Fibroblast of peridontal ligament (primary cell): ENCODE measurements around the gene METTL25B.
"Not testable (repeated sequence)": the region's sequence is repeated elsewhere in the genome, so short reads cannot be mapped to it uniquely, and the experiment has no call there.

Experiments
- DNase-seq: peaks from one replicate; pipeline ENCODE4 v3.0.0-alpha.2; 2010; ENCODE audit errors: extremely low read depth

The METTL25B gene

GRCh38 chr1:156748670-156749418 is 20.6 kb downstream of the METTL25B start:
- peak; percentile 49 for DNase-seq

GRCh38 chr1:156749419-156750118 is 21.3 kb downstream of the METTL25B start:
- no peak for DNase-seq

DNA sequence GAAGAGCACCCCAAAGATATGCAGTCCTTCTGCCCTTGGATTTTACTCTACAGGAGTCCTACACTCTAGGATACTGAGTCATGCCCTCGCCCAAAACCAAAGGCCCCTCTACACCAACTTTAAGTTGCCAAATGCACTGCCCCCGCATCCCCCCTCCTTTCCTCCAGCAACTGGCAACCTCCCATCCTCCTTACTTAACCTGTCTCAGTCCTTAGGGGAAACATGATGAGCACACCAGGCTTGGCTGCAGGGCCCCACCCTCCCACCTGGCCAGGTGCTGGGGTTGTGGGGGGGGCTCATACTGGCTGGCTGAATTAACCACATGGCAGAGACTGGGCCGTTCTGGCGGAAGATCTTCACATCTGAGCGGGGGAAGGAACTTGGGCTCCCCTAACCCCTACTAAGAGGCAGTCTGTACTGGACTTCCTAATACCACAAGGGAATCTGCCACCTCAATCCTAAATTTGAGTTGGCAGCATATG is 22.0 kb downstream of the METTL25B start:
- no peak for DNase-seq

- DNase-seq: no peak
These were observed 22.6 kb downstream of the METTL25B start for GRCh38 chr1:156750711-156751450.

DNA sequence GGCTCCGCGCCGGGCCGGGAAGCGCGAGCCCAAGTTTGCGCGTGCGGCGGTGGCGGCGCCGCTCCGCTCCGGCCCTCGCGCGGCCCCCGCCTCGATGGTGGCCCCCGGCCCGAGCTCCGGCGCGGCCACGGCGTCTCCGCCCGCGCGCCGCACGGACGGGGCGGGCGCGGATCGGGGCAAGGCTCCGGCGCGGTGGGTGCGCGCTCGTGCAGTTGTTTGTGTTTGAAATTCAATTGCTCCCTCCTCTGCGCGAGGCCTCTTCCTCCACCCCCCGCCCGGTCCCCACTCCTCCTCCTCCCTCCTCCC is 23.1 kb downstream of the METTL25B start, which contains the start of gene HDGF:
Gene HDGF (minus strand): TSS at position 225 of the 306 bp plus-strand sequence. CDS start 246 bp downstream, outside the sequence.
- no peak for DNase-seq

DNA sequence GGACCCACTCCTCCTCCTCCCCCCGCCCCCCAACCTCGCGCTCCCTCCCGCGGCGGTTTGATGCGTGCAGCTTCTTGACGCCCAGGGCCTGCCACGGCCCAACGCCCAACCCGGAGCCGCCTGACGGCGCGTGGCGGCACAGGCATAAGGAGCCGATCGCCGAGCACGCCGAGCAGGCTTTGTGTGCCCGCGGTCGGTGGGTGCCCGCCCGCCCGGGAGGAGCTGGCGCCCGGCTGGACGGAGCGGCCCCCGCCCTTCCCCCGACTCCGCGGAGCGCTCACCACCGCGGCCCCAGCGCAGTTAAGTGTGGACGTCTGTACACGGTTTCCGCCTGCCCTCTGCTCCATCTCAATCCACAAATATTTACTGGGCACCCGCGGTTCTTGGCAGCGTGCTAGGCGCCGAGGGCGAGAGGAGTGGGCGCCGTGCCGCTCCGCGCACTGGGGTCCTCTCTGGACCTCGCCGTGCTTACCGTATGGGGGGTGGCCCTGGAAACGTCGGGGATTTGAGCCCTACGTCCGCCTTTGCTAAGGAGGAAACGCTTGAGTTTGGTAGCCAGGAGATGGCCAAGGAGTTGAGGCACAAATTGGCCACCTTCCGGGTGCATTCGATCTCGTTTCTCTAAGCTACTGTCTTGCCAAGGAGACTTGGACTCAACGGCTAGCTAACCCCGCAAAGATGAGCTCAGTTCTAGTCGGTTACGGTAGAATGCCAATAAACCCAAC is 23.6 kb downstream of the METTL25B start:
- peak; percentile 93 for DNase-seq

GRCh38 chr1:156752843-156753482 is 24.7 kb downstream of the METTL25B start:
- peak; percentile 77 for DNase-seq

- DNase-seq: no peak
These were observed 25.9 kb downstream of the METTL25B start for GRCh38 chr1:156754219-156754618.

DNA sequence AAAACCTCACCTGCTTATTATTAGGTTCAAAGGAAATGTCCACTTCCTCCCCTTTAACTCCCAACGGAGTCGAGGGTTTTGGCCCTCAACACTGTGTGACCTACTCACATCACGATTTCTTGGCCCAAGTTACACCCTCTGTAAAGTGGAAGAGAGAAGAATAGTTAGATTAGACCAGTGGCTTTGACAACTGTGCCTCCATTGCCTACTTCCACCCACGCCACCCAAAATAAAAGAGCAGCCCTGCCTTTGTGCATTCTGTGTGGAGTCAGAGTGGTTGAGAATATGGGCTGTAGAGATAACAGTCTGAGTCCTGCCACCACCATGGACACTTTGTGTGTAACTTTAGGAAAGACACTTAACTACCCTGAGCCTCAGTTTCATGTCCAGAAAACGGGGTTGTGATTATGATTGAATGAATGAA is 27.3 kb downstream of the METTL25B start:
- no peak for DNase-seq

- DNase-seq: no peak
These were observed 28.1 kb downstream of the METTL25B start for GRCh38 chr1:156756355-156756754.

DNA sequence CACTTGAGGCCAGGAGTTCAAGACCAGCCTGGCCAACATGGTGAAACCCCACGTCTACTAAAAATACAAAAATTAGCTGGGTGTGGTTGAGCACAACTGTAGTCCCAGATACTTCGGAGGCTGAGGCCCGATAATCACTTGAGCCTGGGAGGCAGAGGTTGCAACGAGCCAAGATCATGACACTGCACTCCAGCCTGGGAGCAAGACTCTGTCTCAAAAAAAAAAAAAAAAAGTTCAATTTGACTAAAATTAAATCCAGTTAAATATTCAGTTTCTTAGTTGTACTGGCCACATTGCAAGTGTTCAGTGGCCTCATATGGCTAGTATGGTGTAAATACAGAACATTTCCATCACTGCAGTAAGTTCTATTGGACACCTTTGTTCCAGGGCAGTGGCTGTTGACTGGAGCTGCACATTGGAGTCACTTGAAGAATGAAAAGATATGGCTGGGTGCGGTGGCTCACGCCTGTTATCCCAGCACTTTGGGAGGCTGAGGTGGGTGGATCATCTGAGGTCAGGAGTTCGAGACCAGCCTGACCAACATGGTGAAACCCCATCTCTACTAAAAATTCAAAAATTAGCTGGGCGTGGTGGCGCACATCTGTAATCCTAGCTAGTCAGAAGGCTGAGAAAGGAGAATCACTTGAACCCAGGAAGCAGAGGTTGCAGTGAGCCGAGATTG is 29.4 kb downstream of the METTL25B start:
- not testable (repeated sequence) for DNase-seq

DNA sequence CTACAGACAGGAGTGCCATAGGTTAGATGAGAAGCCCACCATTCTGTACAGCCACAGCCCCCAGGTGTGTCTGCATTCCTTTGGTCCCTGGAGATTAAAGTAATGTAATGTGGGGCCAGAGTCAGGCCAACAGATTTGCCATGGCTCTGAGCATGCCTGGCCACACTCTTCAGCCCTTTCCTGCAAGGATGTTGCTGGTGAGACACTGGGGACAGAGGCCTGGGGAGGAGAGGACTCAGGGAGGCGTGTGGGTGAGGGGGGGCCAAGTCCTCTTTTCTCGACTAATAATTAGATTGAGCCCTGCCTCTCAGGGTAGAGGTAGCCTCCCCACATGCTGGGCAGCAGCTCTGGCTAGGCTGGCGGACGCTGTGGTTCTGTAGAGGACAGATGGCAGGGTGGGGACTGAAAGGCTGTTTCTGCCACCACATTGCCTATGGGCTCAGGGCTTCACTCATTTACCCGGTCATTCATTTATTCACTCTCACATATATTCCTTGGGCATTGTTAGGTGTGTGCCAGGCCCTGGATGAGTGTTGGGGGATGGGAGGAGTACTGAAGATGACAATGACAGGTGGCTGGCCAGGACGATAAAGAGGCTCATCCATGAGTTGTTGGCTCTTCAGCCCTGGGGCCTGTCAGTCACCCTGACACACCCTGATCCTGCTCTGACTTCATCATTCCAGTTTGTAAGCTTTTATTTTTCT is 32.0 kb downstream of the METTL25B start:
- no peak for DNase-seq

GRCh38 chr1:156760796-156761104 is 32.5 kb downstream of the METTL25B start:
- no peak for DNase-seq

GRCh38 chr1:156765136-156765535 is 36.9 kb downstream of the METTL25B start:
- DNase-seq: not testable (repeated sequence)

- DNase-seq: no peak
These were observed 37.4 kb downstream of the METTL25B start for GRCh38 chr1:156765666-156766065.

GRCh38 chr1:156766298-156767100 is 38.2 kb downstream of the METTL25B start:
- no peak for DNase-seq

- DNase-seq: peak; percentile 100
These were observed 39.0 kb downstream of the METTL25B start, which contains the start of gene PRCC for GRCh38 chr1:156767101-156767878. Gene PRCC, plus strand, starts transcription at chr1:156767535. Its CDS starts 237 bp downstream, at chr1:156767772.

DNA sequence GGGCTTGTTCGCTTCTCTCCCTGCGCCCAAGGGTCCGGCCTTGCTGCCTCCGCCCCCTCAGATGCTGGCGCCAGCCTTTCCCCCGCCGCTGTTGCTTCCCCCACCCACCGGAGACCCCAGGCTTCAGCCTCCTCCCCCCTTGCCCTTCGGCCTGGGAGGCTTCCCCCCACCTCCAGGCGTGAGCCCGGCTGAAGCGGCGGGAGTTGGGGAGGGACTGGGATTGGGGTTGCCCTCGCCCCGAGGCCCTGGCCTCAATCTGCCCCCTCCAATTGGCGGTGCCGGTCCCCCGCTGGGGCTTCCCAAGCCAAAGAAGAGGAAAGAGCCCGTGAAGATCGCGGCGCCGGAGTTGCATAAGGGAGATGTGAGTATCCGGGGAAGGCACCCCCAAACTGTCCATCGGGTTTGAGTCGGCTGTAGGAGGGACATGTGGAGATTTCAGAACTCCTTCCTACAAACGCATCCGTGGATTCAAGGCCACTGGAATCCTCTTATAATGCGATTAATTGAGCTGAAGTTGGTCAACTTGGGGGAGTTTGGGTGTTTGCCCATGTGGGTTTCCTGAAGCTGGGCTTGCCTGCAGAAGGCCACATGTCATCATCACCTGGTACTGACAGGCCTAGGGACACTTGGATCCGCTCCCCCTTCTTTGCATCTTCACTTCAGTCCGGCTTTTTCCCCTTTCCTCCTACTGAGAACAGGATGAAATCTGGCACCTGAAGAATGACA is 39.8 kb downstream of the METTL25B start:
- DNase-seq: no peak
